HG03039 (cell line): ENCODE data around the gene SUGCT.

Experiments used
- ATAC-seq: cut with Tn5 transposase; IDR thresholded peaks from one replicate; pipeline ENCODE4 v1.9.1; 2021; ENCODE audit warnings: mild to moderate bottlenecking, moderate library complexity; ENCODE audit not compliant: unreplicated experiment

Gene SUGCT

GRCh38 chr7:40506158-40506557, 371.4 kb downstream of the SUGCT start:
- no peak for ATAC-seq

- ATAC-seq: no peak
Measured at GRCh38 chr7:40507166-40507565, 372.4 kb downstream of the SUGCT start.

DNA sequence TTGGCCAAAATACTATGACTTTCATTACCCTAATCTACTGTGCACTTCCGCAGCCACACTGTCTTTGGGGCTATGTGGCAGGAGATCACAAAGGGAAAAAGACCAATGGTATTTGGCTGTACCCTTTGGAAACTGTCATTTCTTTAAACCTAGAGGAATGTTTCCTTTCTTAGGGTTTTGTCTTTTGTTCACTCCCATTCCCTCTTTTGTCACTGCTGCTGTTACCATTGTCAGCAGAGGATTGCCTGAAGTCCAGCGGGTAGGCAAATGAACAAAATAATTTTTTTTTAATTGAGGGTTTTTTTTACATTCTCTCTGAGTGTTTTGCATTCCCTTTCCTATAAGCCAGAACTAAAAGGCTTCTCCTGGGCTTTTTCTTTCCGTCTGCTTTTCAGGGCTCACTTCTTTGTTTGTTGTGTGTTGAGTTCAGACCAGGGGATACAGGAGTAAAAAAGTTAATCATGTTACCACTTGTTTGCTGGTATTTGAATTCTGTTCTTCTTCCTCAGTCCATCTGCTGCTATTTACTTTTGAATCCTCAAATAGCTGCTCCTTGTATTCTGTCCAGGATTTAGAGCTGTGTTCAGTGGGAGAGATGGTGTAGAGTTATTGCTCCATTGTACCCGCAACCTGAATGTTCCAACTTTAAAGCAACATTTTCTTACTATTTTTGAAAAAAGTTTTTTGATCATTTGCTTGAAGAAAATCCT, 374.6 kb downstream of the SUGCT start:
- ATAC-seq: no peak

- no peak for ATAC-seq
Measured at GRCh38 chr7:40516376-40516775, 381.6 kb downstream of the SUGCT start.

DNA sequence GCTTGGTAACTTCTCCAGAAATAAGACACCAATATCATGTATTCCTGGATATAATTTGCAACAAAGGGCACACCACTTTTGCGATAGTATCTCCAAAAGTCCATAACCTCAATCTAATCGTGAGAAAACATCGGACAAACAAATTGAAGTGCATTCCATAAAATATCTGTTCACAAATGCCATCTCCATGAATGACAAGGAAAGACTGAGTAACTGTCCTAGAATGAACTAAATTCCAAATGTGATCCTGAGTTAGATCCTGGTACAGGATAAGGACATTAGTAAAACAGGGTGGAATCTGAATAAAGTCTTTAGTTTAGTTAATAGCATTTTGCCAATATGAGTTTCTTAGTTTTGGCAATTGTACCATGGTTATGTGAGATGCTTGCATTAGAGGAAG, 384.2 kb downstream of the SUGCT start:
- no peak for ATAC-seq

DNA sequence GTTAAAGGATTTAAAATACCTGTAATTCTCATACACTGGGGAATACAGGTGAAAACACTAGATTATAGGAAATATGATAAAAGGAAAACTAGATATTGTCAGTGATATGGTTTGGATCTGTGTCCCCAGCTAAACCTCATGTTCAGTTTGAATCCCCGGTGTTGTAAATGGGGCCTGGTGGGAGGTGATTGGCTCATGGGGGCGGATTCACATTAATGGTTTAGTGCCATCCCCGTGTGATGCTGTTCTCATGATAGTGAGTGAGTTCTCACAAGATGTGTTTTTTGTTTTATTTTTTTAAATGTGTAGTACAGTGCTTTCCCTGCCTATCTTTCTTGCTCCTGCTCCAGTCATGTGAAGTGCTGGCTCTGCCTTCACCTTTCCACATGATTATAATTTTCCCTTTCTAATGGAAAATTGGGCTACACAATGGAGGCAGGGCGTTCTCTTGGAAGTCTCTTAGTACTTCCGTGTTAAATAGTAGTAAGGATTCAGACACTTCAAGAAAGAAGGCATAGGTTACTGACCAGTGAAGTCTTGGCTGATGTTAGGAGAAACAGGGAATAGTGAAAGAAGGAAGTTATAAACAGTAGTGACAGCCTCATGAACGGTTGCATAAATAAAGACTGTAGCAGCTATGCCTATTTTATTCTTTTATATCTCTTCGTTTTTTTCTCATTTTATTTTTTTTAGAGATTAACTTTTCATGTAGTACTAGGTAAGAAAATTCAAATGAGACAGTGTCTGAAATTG, 386.4 kb downstream of the SUGCT start:
- no peak for ATAC-seq

DNA sequence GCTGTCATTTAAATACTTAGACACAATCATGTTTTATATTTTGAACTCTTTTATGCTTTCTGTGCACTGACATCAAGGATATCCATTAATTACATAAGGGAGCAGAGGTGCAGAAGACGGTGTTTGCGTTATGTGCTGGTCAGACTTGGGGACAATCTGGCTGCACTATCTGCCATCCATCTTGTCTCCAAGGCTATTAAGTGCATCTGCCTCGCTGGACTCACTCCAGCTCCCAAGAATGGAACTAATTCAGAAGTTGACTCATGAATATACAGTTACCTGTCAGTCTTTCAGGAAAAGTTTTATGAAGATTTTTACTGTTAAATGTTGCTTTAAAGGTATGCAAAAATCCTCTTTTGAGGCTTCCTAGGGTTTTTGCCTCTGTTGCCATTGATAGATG, 391.0 kb downstream of the SUGCT start:
- ATAC-seq: no peak

DNA sequence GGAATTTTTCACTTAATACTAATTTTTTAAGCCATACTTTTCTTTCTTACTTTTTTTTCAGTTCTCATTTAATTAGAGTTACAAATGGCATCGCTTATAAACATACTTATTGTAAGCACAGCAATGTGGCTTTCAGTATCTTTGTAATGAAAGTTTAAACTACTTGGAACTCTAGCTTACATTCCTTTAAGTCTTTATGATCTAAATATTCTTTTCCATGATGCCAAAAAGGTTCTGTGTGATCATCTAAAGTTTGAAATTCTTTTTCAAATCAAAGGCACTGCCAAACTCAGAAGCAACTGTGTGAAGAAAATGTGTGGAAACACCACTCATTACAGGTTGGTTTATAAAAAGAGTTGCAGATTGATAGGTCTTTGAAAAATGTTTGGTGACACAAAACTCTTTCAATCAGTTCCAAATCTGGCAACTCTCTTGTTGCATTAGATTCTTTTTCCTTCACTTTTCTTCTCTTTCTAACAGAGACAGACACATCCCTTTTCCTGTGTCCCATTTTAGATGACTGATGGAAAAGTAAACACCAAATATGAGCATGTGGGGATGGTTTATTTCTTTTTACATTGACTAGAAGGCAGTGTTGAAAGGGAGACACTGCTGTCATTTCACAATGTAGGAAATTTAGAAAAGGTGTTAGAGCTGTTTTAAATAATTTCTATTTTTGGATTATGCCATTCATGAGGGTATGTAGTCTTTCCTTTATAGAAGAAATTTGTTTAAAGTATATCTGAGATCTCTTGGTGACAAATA, 392.3 kb downstream of the SUGCT start:
- ATAC-seq: no peak

DNA sequence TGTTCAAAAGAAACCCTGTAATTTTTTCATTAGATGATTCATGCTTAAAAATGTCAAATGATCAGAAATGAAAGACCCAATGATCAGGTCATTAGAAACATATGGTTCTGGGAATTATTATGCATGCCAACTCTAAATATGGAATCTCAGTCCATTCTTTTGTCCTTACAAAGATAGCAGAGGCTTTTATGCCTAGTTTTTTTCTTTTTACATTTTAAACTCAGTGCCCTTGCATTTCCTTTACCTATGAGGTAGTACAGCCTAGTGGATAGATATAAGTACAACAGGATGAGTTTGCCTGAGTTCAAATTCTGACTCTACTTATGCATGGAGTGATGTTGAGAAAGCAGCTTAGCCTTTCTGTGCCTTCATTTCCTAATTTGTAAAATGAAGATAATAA, 392.9 kb downstream of the SUGCT start:
- no peak for ATAC-seq

- ATAC-seq: no peak
Measured at GRCh38 chr7:40530292-40530691, 395.5 kb downstream of the SUGCT start.

DNA sequence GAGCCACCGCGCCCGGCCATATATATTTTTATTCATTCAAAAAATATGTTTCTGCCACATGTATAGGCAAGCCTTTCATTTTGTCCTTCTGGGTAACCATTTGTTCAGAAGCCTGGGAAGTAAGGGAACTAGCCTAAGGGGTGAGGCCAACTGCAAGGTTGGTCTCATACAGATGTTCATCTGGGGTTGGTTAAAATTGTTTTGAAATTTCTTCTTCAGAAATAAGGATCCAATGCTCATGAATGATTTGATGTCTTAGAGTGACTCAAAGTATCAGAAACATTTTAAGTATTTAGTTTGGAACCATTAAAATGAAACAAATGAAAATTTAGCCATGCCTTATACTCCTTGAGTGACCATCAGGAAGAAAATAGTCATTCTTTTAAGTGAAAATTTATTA, 397.2 kb downstream of the SUGCT start:
- no peak for ATAC-seq

DNA sequence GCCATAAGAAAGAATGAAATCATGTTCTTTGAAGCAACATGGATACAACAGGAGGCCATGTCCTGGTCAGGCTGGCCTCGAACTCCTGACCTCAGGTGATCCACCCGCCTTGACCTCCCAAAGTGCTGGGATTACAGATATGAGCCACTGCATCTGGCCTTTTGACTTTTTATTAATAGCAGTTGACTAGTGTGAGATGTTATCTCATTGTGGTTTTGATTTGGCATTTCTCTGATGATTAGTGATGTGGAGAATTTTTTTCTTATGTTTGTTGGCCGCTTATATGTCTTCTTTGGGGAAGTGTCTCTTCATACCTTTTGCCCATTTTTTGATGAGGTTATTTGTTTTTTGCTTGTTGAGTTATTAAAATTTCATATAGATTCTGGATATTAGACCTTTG, 400.9 kb downstream of the SUGCT start:
- ATAC-seq: no peak

DNA sequence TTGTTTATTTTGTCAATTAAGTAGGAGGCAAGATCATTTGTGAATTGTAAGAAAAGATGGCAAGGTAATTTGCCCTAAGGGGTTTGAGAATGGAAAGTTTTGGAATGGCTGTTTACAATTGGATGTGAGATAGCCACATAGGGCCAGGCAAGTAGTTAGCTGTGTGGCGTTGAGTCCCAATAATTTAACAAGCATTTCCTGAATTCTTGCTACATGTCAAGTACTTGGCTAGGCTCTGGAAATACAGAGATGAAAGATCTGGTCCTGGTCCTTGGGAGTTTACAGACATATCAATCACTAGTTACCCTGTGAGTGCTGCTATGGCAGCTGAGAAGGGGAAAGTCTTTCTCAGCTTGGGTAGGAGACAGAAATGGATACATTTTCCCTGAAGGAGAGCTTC, 401.6 kb downstream of the SUGCT start:
- ATAC-seq: no peak

- ATAC-seq: no peak
Measured at GRCh38 chr7:40538281-40538680, 403.5 kb downstream of the SUGCT start.

- no peak for ATAC-seq
Measured at GRCh38 chr7:40541336-40541735, 406.5 kb downstream of the SUGCT start.

GRCh38 chr7:40542982-40543741, 408.4 kb downstream of the SUGCT start:
- ATAC-seq: no peak

DNA sequence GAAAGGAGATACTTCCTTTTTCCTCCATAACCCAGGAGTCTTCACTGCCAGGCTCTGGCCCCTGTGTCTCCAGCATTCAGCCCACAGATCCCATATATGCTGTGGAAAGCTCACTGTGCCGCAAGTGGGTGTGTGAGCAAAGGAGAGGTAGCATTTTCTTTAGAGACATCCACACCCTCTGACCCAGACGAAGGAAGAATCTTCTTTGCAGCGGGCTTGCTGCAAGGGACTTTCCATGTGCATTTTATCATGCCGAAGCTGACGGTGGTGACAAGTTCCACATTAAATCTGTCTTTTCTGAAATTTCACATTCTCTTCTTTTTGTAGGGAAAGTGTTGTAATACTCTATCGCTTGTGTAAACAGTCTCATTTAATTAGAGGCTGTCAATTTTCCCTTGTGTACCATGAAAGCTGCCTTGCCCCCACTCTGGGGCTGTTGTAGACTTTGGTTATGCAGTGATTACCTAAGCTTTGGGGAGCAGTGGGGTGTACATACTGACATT, 409.5 kb downstream of the SUGCT start:
- ATAC-seq: no peak

DNA sequence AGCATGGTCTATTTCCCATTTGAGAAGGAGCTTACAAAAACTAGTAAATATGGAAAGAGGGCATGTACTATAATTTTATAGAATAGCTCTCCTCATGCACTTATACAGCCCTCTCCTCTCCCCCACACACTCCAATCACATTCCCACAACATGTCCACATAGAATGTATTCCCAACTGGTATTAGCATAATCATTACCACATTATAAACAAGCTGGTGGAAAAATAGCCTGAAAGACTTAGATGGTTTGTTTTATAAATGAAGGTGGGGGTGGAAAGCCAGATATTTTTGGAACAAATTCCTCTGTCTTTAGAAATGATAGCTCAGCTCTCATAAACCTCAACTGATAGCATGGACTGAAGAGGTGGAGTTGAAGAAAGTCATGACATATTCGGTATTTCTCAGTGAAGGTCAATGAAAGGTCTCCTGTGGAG, 410.1 kb downstream of the SUGCT start:
- no peak for ATAC-seq

DNA sequence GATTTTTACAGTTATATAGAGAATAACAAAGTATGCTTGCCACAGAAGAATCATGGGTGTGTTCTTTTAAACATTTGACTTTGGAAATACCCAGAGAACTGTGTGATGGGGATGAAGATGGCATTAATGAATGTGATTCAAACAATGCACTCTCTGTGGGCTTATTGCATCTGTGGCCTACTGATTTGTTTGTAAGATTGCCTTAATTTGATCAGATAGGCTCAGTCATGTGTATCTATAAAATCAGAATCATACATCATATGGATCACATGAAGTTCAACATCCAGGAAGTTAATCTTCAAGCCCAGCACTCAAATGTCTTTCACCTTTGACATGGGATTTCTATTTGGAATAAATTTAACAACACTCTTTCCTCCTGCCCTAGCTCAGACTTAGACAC, 410.9 kb downstream of the SUGCT start:
- no peak for ATAC-seq

GRCh38 chr7:40546616-40547501, 412.1 kb downstream of the SUGCT start:
- ATAC-seq: no peak
